Measurements from ENCODE around the gene FAM181A. TPM values are rescaled to one million over a fixed set of nuclear protein-coding genes. Genes with fewer than 3 reads are reported as not detected.

The FAM181A gene
- total RNA-seq, 5 donors from 2014 or later (not counting 1 experiment from before 2014, with no cell fraction given): not detected

DNA sequence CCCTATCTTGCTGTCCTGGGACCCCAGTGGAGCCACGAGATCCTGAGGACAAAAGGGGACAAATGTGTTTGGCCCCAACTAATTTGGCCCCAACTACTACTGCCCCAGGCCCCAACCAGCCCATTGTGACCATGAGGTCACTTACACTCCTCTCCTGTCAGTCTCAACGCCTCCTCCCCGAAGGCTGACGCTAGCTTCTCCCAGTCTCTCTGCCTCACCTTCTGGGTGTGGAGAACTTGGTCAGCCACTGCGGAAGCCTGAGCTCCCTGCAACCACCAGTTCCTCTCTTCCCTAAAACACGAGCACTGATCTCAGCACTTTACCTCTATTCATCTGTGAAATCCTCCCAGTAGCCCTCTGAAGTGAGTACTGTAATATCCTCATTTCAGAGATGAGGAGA, 13.3 kb downstream of the FAM181A start:
- DNase-seq (no peak), ATAC-seq (replicated peaks in 1 of 4) (no peak)
- H3K4me3 ChIP-seq (ENCODE audit: control insufficient read depth in 1 of 2, extremely low read depth in 1 of 2, low read length in 1 of 2): no peak overlapping the region
- WGBS (ENCODE audit: insufficient coverage): 84% methylated on average over 4 of the region's 6 CpGs
- Mint-ChIP-seq H3K9me3 (no peaks in the 10 kb centered on the region), H3K36me3 (no peaks in the 10 kb centered on the region), H3K4me1 (peaks cover 0 to 8% (median 5%) of the 10 kb centered on the region in 3 donors), H3K27ac (peak overlapping the region in 1 of 2 donors; percentile 45), H3K27me3 (peaks cover 4 to 6% of the 10 kb centered on the region in 2 donors), H3K4me3 (peak overlapping the region; percentile 5 to 35 (median 7))
- ChIA-PET CTCF (interaction anchor here (0.6 to 6.5 kb wide), 27 partner anchors 8 to 234 kb away, joined by 3 to 90 read pairs (median 9); partner anchors contain the start of gene OTUB2 (in 2 of the 2)), POLR2A (no interaction called here)
- peaks cover 0 to 17% of the 10 kb centered on the region in 2 experiments for H3K27me3 ChIP-seq (replicated peaks in 1 of 2; ENCODE audit: control insufficient read depth in 2 of 2, extremely low read depth in 1 of 2, insufficient read depth in 2 of 2, low read length in 1 of 2)
- no peak overlapping the region for H3K27ac ChIP-seq (ENCODE audit: low read length)
- H3K36me3 ChIP-seq (ENCODE audit: control insufficient read depth in 2 of 2, extremely low read depth in 1 of 2, insufficient read depth in 1 of 2, low read length in 1 of 2): no peaks in the 10 kb centered on the region
- peaks cover 0 to 9% of the 10 kb centered on the region in 2 experiments for H3K4me1 ChIP-seq (ENCODE audit: control insufficient read depth in 1 of 2, extremely low read depth in 1 of 2, insufficient read depth in 2 of 2, low read length in 2 of 2)
- no peaks in the 10 kb centered on the region for H3K9me3 ChIP-seq

DNA sequence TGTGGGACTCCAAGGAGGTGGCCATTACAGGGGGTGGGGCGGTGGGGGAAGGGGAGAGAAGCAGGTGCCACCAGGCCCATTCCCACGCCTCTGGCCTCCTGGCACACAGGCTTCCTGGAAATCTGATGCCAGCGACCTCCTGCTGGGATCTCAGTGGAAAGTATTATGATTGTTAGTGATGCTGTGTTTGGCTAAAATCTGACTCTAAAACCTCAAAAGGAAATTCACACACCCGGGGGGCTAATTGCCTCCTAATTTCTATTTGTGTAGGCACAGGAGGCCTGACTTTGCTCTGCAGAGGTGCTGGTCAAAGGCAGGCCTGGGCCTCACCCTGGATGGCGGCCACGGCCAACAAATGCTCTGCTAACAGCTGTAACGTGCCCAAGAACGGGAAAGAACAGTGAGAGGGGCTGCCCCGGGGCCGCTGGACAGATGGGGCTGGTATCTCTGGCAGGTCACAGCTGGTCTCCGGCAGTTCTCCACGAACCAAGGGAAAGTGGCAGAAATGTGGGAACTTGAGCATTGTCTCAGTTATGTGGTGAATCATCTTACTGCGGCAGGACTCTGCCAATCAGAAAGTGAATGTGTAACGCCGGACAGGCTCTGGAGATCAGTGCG, 14.3 kb downstream of the FAM181A start:
- peaks cover 4 to 6% of the 10 kb centered on the region in 2 donors for H3K27me3 Mint-ChIP-seq
- no peaks in the 10 kb centered on the region for H3K9me3 Mint-ChIP-seq
- no peak overlapping the region for H3K27ac ChIP-seq (ENCODE audit: low read length)
- WGBS (ENCODE audit: insufficient coverage): 95% methylated on average over 11 of the region's 16 CpGs
- no peaks in the 10 kb centered on the region for H3K36me3 Mint-ChIP-seq
- H3K27me3 ChIP-seq (replicated peaks in 1 of 2; ENCODE audit: control insufficient read depth in 2 of 2, extremely low read depth in 1 of 2, insufficient read depth in 2 of 2, low read length in 1 of 2): peaks cover 0 to 15% of the 10 kb centered on the region in 2 experiments
- ATAC-seq (replicated peaks in 1 of 4): no peak
- H3K27ac Mint-ChIP-seq: no peak overlapping the region
- no peak overlapping the region for H3K4me3 ChIP-seq (ENCODE audit: control insufficient read depth in 1 of 2, extremely low read depth in 1 of 2, low read length in 1 of 2)
- no peaks in the 10 kb centered on the region for H3K9me3 ChIP-seq
- H3K4me3 Mint-ChIP-seq: no peak overlapping the region
- peaks cover 0 to 9% of the 10 kb centered on the region in 2 experiments for H3K4me1 ChIP-seq (ENCODE audit: control insufficient read depth in 1 of 2, extremely low read depth in 1 of 2, insufficient read depth in 2 of 2, low read length in 2 of 2)
- H3K4me1 Mint-ChIP-seq: peaks cover 0 to 8% (median 5%) of the 10 kb centered on the region in 3 donors
- CTCF ChIA-PET: interaction anchor here (0.5 to 6.5 kb wide), 5 partner anchors 9 to 59 kb away, joined by 3 to 90 read pairs (median 30); no protein-coding TSS in a partner anchor
- no peak for DNase-seq
- POLR2A ChIA-PET: no interaction called here
- no peaks in the 10 kb centered on the region for H3K36me3 ChIP-seq (ENCODE audit: control insufficient read depth in 2 of 2, extremely low read depth in 1 of 2, insufficient read depth in 1 of 2, low read length in 1 of 2)

DNA sequence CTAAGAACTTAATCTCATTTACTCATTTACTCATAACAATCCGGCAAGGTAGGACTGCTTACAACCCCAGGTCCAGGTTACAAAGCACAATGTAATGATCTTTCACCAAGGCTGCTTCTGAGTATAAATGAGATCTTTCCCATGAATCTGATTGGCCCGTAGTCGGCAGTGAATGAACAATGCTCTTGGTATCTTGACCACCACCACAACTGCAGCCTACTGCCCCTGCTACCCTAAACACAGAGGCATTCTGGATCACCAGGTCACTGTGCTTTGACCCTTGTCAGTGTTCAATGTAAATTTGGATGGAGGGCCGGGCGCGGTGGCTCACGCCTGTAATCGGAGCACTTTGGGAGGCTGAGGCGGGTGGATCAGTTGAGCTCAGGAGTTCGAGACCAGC, 15.9 kb downstream of the FAM181A start:
- Histone ChIP-seq H3K4me1 (ENCODE audit: control insufficient read depth in 1 of 2, extremely low read depth in 1 of 2, insufficient read depth in 2 of 2, low read length in 2 of 2) (peaks cover 0 to 9% of the 10 kb centered on the region in 2 experiments), H3K9me3 (no peaks in the 10 kb centered on the region), H3K36me3 (ENCODE audit: control insufficient read depth in 2 of 2, extremely low read depth in 1 of 2, insufficient read depth in 1 of 2, low read length in 1 of 2) (no peaks in the 10 kb centered on the region), H3K4me3 (ENCODE audit: control insufficient read depth in 1 of 2, extremely low read depth in 1 of 2, low read length in 1 of 2) (no peak overlapping the region), H3K27me3 (replicated peaks in 1 of 2; ENCODE audit: control insufficient read depth in 2 of 2, extremely low read depth in 1 of 2, insufficient read depth in 2 of 2, low read length in 1 of 2) (peaks cover 0 to 10% of the 10 kb centered on the region in 2 experiments), H3K27ac (ENCODE audit: low read length) (no peak overlapping the region)
- Mint-ChIP-seq H3K4me1 (peaks cover 0 to 6% (median 5%) of the 10 kb centered on the region in 3 donors), H3K4me3 (no peak overlapping the region), H3K36me3 (no peaks in the 10 kb centered on the region), H3K27ac (no peak overlapping the region), H3K9me3 (no peaks in the 10 kb centered on the region), H3K27me3 (no peaks in the 10 kb centered on the region)
- ChIA-PET CTCF (interaction anchor here (0.5 to 1.8 kb wide), 5 partner anchors 20 to 237 kb away, joined by 3 to 6 read pairs (median 4); partner anchors contain the start of gene CCDC197 (in 1 of the 2)), POLR2A (no interaction called here)
- DNase-seq: no peak
- ATAC-seq (replicated peaks in 1 of 4): no peak
- WGBS (ENCODE audit: insufficient coverage): 97% methylated on average over 6 of the region's 10 CpGs

DNA sequence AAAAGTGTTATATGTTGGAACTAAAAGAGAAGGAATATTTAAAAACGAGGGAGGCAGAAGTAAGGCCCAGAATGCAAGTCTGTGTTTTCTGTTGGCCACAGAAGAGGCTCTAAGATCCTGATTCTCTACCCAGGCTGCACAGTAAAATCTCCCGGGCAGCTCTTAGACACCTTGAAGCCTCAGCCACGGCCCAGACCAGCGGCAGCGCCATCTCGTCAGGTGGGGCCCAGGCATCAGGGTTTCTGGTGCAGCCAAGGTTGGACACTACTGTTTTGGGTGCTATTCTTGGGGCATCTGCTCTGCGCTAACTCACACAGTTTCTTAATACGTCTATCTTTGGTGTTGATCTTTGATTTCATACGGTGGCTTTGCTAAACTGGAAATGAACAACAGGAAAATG, 16.8 kb downstream of the FAM181A start:
- Mint-ChIP-seq H3K4me1 (peaks cover 0 to 6% (median 5%) of the 10 kb centered on the region in 3 donors), H3K4me3 (no peak overlapping the region), H3K9me3 (no peaks in the 10 kb centered on the region), H3K27ac (no peak overlapping the region), H3K27me3 (no peaks in the 10 kb centered on the region), H3K36me3 (no peaks in the 10 kb centered on the region)
- ATAC-seq (replicated peaks in 1 of 4): no peak
- no peaks in the 10 kb centered on the region for H3K36me3 ChIP-seq (ENCODE audit: control insufficient read depth in 2 of 2, extremely low read depth in 1 of 2, insufficient read depth in 1 of 2, low read length in 1 of 2)
- DNase-seq: no peak
- H3K9me3 ChIP-seq: no peaks in the 10 kb centered on the region
- peaks cover 0 to 9% of the 10 kb centered on the region in 2 experiments for H3K4me1 ChIP-seq (ENCODE audit: control insufficient read depth in 1 of 2, extremely low read depth in 1 of 2, insufficient read depth in 2 of 2, low read length in 2 of 2)
- no peak overlapping the region for H3K27ac ChIP-seq (ENCODE audit: low read length)
- WGBS (ENCODE audit: insufficient coverage): 84% methylated on average over 9 of the region's 9 CpGs
- ChIA-PET POLR2A (interaction anchor here in 1 of 2 donors (0.6 kb wide), 1 partner anchor 27 kb away, joined by 3 read pairs; no protein-coding TSS in a partner anchor), CTCF (interaction anchor here in 1 of 2 donors (1.0 kb wide), 1 partner anchor 27 kb away, joined by 3 read pairs; no protein-coding TSS in a partner anchor)
- H3K4me3 ChIP-seq (ENCODE audit: control insufficient read depth in 1 of 2, extremely low read depth in 1 of 2, low read length in 1 of 2): no peak overlapping the region
- H3K27me3 ChIP-seq (replicated peaks in 1 of 2; ENCODE audit: control insufficient read depth in 2 of 2, extremely low read depth in 1 of 2, insufficient read depth in 2 of 2, low read length in 1 of 2): peaks cover 0 to 5% of the 10 kb centered on the region in 2 experiments

DNA sequence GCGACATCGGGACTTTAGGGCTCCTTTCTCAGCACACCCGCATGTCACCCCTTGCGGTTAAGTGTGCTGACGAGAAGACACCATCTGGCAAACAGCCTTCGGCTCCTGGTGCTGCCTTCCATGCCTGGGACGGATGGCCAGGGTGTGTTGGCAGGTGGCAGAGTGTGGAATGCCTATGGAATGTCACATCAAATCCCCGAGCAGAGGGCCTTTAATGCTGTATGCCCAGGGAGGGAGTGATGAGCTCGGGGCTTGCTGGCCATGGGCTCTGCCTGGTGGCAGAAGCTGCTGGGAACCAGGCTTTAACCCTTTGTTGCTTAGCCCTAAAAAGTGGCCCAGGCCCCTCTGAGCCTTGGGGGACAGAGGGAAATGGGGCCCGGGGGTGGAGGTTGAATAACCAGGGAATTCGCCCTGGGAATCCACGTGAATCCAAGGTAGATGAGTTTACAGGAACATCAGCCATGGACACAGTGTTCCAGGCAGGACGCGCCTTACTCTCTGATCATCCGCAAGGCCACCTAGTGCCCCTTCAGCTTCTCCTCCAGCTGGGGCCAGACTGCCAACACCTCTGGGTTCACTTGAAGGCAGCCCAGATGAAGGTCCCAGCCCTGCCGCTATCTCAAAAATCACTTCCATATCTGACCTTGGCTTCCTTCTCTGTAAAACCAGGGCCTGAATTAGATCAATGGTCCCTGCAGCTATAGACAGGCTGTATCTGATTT, 17.4 kb downstream of the FAM181A start:
- DNase-seq (no peak), ATAC-seq (replicated peaks in 1 of 4) (no peak)
- ChIA-PET CTCF (interaction anchor here in 1 of 2 donors (1.0 kb wide), 1 partner anchor 26 kb away, joined by 3 read pairs; no protein-coding TSS in a partner anchor), POLR2A (no interaction called here)
- Histone ChIP-seq H3K4me3 (ENCODE audit: control insufficient read depth in 1 of 2, extremely low read depth in 1 of 2, low read length in 1 of 2) (no peak overlapping the region), H3K9me3 (no peaks in the 10 kb centered on the region), H3K36me3 (ENCODE audit: control insufficient read depth in 2 of 2, extremely low read depth in 1 of 2, insufficient read depth in 1 of 2, low read length in 1 of 2) (no peaks in the 10 kb centered on the region), H3K4me1 (ENCODE audit: control insufficient read depth in 1 of 2, extremely low read depth in 1 of 2, insufficient read depth in 2 of 2, low read length in 2 of 2) (peaks cover 0 to 5% of the 10 kb centered on the region in 2 experiments), H3K27me3 (replicated peaks in 1 of 2; ENCODE audit: control insufficient read depth in 2 of 2, extremely low read depth in 1 of 2, insufficient read depth in 2 of 2, low read length in 1 of 2) (peaks cover 0 to 5% of the 10 kb centered on the region in 2 experiments), H3K27ac (ENCODE audit: low read length) (no peak overlapping the region)
- H3K27me3 Mint-ChIP-seq: no peaks in the 10 kb centered on the region
- no peaks in the 10 kb centered on the region for H3K36me3 Mint-ChIP-seq
- H3K4me1 Mint-ChIP-seq: peaks cover 0 to 6% (median 5%) of the 10 kb centered on the region in 3 donors
- no peaks in the 10 kb centered on the region for H3K9me3 Mint-ChIP-seq
- WGBS (ENCODE audit: insufficient coverage): 98% methylated on average over 16 of the region's 16 CpGs
- no peak overlapping the region for H3K4me3 Mint-ChIP-seq
- H3K27ac Mint-ChIP-seq: peak overlapping the region in 1 of 2 donors; percentile 36

DNA sequence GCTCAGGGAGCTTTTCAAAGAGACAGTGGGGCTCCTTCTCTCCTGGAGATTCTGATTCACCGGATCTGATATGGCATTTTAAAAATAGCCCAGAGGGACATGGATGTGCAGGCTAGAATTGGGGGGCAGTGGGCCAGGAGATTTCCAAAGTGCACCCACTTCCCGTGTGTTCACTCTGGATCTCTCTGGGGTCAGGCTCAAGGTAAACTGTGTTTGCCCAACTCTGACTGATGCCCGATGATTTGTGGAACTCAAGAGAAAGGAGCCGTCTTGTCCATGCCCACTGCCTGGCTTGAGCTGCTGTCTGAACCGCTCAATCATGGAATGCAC, 17.9 kb downstream of the FAM181A start:
- H3K36me3 ChIP-seq (ENCODE audit: control insufficient read depth in 2 of 2, extremely low read depth in 1 of 2, insufficient read depth in 1 of 2, low read length in 1 of 2): no peaks in the 10 kb centered on the region
- no peak for ATAC-seq (replicated peaks in 1 of 4)
- POLR2A ChIA-PET: no interaction called here

More for the DNA sequence above, 17.9 kb downstream of the FAM181A start:
- Mint-ChIP-seq H3K27ac (no peak overlapping the region), H3K36me3 (no peaks in the 10 kb centered on the region), H3K27me3 (no peaks in the 10 kb centered on the region), H3K4me3 (no peak overlapping the region), H3K4me1 (peaks cover 0 to 2% (median 2%) of the 10 kb centered on the region in 3 donors), H3K9me3 (no peaks in the 10 kb centered on the region)
- Histone ChIP-seq H3K4me3 (ENCODE audit: control insufficient read depth in 1 of 2, extremely low read depth in 1 of 2, low read length in 1 of 2) (no peak overlapping the region), H3K4me1 (ENCODE audit: control insufficient read depth in 1 of 2, extremely low read depth in 1 of 2, insufficient read depth in 2 of 2, low read length in 2 of 2) (peaks cover 0 to under 1% of the 10 kb centered on the region in 2 experiments), H3K27ac (ENCODE audit: low read length) (no peak overlapping the region), H3K27me3 (replicated peaks in 1 of 2; ENCODE audit: control insufficient read depth in 2 of 2, extremely low read depth in 1 of 2, insufficient read depth in 2 of 2, low read length in 1 of 2) (peaks cover 0 to 4% of the 10 kb centered on the region in 2 experiments), H3K9me3 (no peaks in the 10 kb centered on the region)
- 90% methylated on average over 4 of the region's 5 CpGs for WGBS (ENCODE audit: insufficient coverage)
- CTCF ChIA-PET: no interaction called here
- no peak for DNase-seq

Measured in T-cell (primary cell).